ENCODE data around the gene ADGRB3. TPM values are rescaled to one million over a fixed set of nuclear protein-coding genes. Genes with fewer than 3 reads are reported as not detected.
"Not testable (repeated sequence)": the region's sequence is repeated elsewhere in the genome, so short reads cannot be mapped to it uniquely, and the experiment has no call there.

ADGRB3 gene
- polyA plus RNA-seq, 3 donors: 0.04 to 0.23 (median 0.05) TPM

DNA sequence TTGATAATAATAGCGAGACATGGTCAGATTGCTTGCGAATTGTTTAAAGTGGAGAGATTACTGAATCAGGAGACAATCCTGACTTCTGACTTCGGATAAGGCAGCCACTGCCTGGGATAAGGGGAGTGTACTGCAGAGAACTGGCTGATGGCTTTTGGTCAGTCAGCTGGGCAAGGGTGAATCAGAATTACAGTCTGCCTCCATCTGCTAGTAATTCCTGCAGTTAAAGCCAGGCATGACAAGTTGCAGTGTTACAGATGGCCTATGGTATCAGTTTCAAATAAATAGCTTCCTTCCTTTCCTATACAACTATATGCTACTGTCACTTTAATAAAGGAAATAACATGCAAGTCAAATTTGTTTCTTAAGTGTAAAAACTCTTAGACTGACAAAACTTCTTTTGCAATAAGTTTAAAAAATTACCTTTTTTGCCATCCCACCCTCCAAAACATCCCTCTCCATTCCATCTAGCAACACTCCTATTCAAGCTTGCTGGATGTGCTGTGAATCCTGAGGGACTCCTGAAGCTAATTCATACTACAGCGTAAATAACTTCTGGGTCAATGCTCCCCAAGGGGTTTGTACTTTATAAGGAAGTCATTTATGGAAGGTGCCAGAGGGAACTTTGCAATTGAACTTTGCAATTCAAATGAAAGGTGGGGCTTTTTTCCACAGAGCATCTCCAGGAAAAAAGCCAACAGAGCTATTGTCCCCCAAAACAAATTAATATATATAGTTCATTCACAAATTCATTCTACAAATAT is 245.2 kb downstream of the ADGRB3 start:
- H3K27me3 ChIP-seq (ENCODE audit: control insufficient read depth in 2 of 2, insufficient read depth in 2 of 2, low read length in 2 of 2): no peaks in the 10 kb centered on the region
- no peaks in the 10 kb centered on the region for H3K4me1 Mint-ChIP-seq
- no peaks in the 10 kb centered on the region for H3K79me2 ChIP-seq (ENCODE audit: insufficient read depth, low read length)
- H3K9me3 Mint-ChIP-seq: peaks cover 0 to 3% (median 0%) of the 10 kb centered on the region in 7 donors
- H4K20me1 ChIP-seq (ENCODE audit: insufficient read depth, low read length): no peaks in the 10 kb centered on the region
- H3K9ac ChIP-seq (ENCODE audit: insufficient read depth, low read length, poor library complexity, severe bottlenecking): no peak overlapping the region
- TF ChIP-seq, protein P1, sequence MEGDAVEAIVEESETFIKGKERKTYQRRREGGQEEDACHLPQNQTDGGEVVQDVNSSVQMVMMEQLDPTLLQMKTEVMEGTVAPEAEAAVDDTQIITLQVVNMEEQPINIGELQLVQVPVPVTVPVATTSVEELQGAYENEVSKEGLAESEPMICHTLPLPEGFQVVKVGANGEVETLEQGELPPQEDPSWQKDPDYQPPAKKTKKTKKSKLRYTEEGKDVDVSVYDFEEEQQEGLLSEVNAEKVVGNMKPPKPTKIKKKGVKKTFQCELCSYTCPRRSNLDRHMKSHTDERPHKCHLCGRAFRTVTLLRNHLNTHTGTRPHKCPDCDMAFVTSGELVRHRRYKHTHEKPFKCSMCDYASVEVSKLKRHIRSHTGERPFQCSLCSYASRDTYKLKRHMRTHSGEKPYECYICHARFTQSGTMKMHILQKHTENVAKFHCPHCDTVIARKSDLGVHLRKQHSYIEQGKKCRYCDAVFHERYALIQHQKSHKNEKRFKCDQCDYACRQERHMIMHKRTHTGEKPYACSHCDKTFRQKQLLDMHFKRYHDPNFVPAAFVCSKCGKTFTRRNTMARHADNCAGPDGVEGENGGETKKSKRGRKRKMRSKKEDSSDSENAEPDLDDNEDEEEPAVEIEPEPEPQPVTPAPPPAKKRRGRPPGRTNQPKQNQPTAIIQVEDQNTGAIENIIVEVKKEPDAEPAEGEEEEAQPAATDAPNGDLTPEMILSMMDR (IDR thresholded peaks at IDR 0.05): no peak
- WGBS (ENCODE audit: insufficient coverage): 97% methylated on average over 3 of the region's 4 CpGs
- H3K27ac Mint-ChIP-seq: peak overlapping the region in 1 of 7 donors; percentile 45
- H3K27me3 Mint-ChIP-seq (ENCODE audit: low read depth in 3 of 3): peaks cover 0 to 1% (median 0%) of the 10 kb centered on the region in 3 donors
- no peak overlapping the region for H2AFZ ChIP-seq (ENCODE audit: insufficient read depth, low read depth, low read length, poor library complexity, severe bottlenecking)
- H3K27ac ChIP-seq (ENCODE audit: low read depth in 1 of 2, low read length in 2 of 2): no peak overlapping the region
- no peak for DNase-seq
- no peak overlapping the region for H3K4me3 ChIP-seq (replicated peaks in 1 of 3; ENCODE audit: low read depth in 2 of 3, low read length in 3 of 3)
- H3K4me1 ChIP-seq (ENCODE audit: control insufficient read depth in 1 of 2, insufficient read depth in 2 of 2, low read length in 2 of 2): no peaks in the 10 kb centered on the region
- no peaks in the 10 kb centered on the region for H3K36me3 ChIP-seq (replicated peaks in 1 of 2; ENCODE audit: control insufficient read depth in 1 of 2, insufficient read depth in 2 of 2, low read length in 2 of 2)
- intact Hi-C loops (cut with micrococcal nuclease): no loop called here
- no peak overlapping the region for H3K4me2 ChIP-seq (replicated peaks; ENCODE audit: extremely low read depth, low read length, poor library complexity, severe bottlenecking)
- H3K4me3 Mint-ChIP-seq: no peak overlapping the region
- no peaks in the 10 kb centered on the region for H3K9me3 ChIP-seq (replicated peaks in 1 of 2; ENCODE audit: control insufficient read depth in 1 of 2, insufficient read depth in 1 of 2, low read length in 2 of 2)
- no peaks in the 10 kb centered on the region for H3K36me3 Mint-ChIP-seq

DNA sequence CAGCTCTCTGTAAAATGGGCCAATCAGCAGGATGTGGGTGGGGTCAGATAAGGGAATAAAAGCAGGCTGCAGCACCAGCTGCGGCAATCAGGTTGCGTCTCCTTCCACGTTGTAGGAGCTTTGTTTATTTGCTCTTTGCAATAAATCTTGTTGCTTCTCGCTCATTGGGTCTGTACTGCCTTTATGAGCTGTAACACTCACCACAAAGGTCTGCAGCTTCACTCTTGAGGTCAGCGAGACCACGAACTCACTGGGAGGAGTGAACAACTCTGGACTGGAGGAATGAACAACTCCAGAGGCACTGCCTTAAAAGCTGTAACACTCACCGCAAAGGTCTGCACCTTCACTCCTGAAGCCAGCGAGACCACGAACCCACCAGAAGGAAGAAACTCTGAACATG is 248.2 kb downstream of the ADGRB3 start:
- H3K4me2 ChIP-seq (replicated peaks; ENCODE audit: extremely low read depth, low read length, poor library complexity, severe bottlenecking); H3K4me1 Mint-ChIP-seq; H3K27me3 Mint-ChIP-seq (ENCODE audit: low read depth in 3 of 3); H3K9me3 Mint-ChIP-seq; H2AFZ ChIP-seq (ENCODE audit: insufficient read depth, low read depth, low read length, poor library complexity, severe bottlenecking); H3K27ac ChIP-seq (ENCODE audit: low read depth in 1 of 2, low read length in 2 of 2); H3K79me2 ChIP-seq (ENCODE audit: insufficient read depth, low read length); H3K36me3 Mint-ChIP-seq; intact Hi-C loops (cut with micrococcal nuclease); H3K27me3 ChIP-seq (ENCODE audit: control insufficient read depth in 2 of 2, insufficient read depth in 2 of 2, low read length in 2 of 2); H3K36me3 ChIP-seq (replicated peaks in 1 of 2; ENCODE audit: control insufficient read depth in 1 of 2, insufficient read depth in 2 of 2, low read length in 2 of 2); H3K4me1 ChIP-seq (ENCODE audit: control insufficient read depth in 1 of 2, insufficient read depth in 2 of 2, low read length in 2 of 2); H3K9ac ChIP-seq (ENCODE audit: insufficient read depth, low read length, poor library complexity, severe bottlenecking); DNase-seq; H3K4me3 Mint-ChIP-seq; H4K20me1 ChIP-seq (ENCODE audit: insufficient read depth, low read length); H3K4me3 ChIP-seq (replicated peaks in 1 of 3; ENCODE audit: low read depth in 2 of 3, low read length in 3 of 3); H3K9me3 ChIP-seq (replicated peaks in 1 of 2; ENCODE audit: control insufficient read depth in 1 of 2, insufficient read depth in 1 of 2, low read length in 2 of 2); H3K27ac Mint-ChIP-seq: not testable (repeated sequence)
- WGBS (ENCODE audit: insufficient coverage): 92% methylated on average over 8 of the region's 9 CpGs
